Stimulated activated CD4-positive, alpha-beta T cell treated with anti-CD3 and anti-CD28 coated beads, Interleukin-12 subunit alpha, Interleukin-12 subunit beta, amount 100 ng/mL, for 4 hours (primary cell): ENCODE results near the gene APAF1.
"Not testable (repeated sequence)": the region's sequence is repeated elsewhere in the genome, so short reads cannot be mapped to it uniquely, and the experiment has no call there.

Source experiments
- DNase-seq: peaks from one replicate; pipeline ENCODE4 v3.0.0-alpha.2; 2020

APAF1 gene

GRCh38 chr12:98727196-98727595 is 82.1 kb downstream of the APAF1 start:
- DNase-seq = no peak

- no peak for DNase-seq
Measured at GRCh38 chr12:98730412-98730811, 85.3 kb downstream of the APAF1 start.

- DNase-seq = no peak
Measured at GRCh38 chr12:98733667-98734350, 88.7 kb downstream of the APAF1 start.

- DNase-seq = no peak
Measured at GRCh38 chr12:98735821-98736220, 90.7 kb downstream of the APAF1 start.

- no peak for DNase-seq
Measured at GRCh38 chr12:98736352-98737321, 91.5 kb downstream of the APAF1 start.

- no peak for DNase-seq
Measured at GRCh38 chr12:98737322-98737712, 92.2 kb downstream of the APAF1 start.

- no peak for DNase-seq
Measured at GRCh38 chr12:98738002-98738401, 92.9 kb downstream of the APAF1 start.

GRCh38 chr12:98738539-98738938 is 93.4 kb downstream of the APAF1 start:
- no peak for DNase-seq

GRCh38 chr12:98740751-98741150 is 95.7 kb downstream of the APAF1 start:
- no peak for DNase-seq

- DNase-seq = no peak
Measured at GRCh38 chr12:98741196-98741555, 96.1 kb downstream of the APAF1 start.

GRCh38 chr12:98741556-98742265 is 96.6 kb downstream of the APAF1 start:
- DNase-seq = no peak

- DNase-seq = peak; percentile 30
Measured at GRCh38 chr12:98743362-98743953, 98.4 kb downstream of the APAF1 start.

GRCh38 chr12:98744680-98745079 is 99.6 kb downstream of the APAF1 start:
- no peak for DNase-seq

GRCh38 chr12:98745578-98746391 is 100.7 kb downstream of the APAF1 start:
- DNase-seq = peak; percentile 12

GRCh38 chr12:98748463-98748862 is 103.4 kb downstream of the APAF1 start:
- no peak for DNase-seq

- DNase-seq = no peak
Measured at GRCh38 chr12:98750511-98750910, 105.4 kb downstream of the APAF1 start.

- DNase-seq = no peak
Measured at GRCh38 chr12:98751580-98752115, 106.6 kb downstream of the APAF1 start.

GRCh38 chr12:98752726-98753125 is 107.6 kb downstream of the APAF1 start:
- DNase-seq = no peak

- DNase-seq = no peak
Measured at GRCh38 chr12:98754095-98754494, 109.0 kb downstream of the APAF1 start.

GRCh38 chr12:98755855-98756254 is 110.8 kb downstream of the APAF1 start:
- not testable (repeated sequence) for DNase-seq

- no peak for DNase-seq
Measured at GRCh38 chr12:98757455-98757854, 112.4 kb downstream of the APAF1 start.

GRCh38 chr12:98758331-98758730 is 113.2 kb downstream of the APAF1 start:
- DNase-seq = no peak
